SK-N-MC (cell line): ENCODE measurements around the gene GRK6.

Source experiments
- DNase-seq: peaks from one replicate; pipeline ENCODE4 v3.0.0-alpha.2; 2011; ENCODE audit warnings: low read depth, low spot score
- H3K27ac ChIP-seq: fragments of 200-600 bp; sonication (generic); 2 replicates; pipeline ENCODE4 v1.5.1; 2016; ENCODE audit warnings: mixed run types
- H3K36me3 ChIP-seq: fragments of 200-600 bp; sonication (generic); 2 replicates; pipeline ENCODE4 v1.6.1; 2017; ENCODE audit warnings: antibody characterized with exemption, low read length, mixed read lengths; ENCODE audit not compliant: insufficient read depth
- H3K4me3 ChIP-seq: fragments of 200-600 bp; sonication (generic); 2 replicates; pipeline ENCODE4 v1.5.1; 2016
- H3K9ac ChIP-seq: fragments of 200-600 bp; sonication (generic); 2 replicates; pipeline ENCODE4 v1.8.0; 2017; ENCODE audit warnings: mixed run types, mixed read lengths; ENCODE audit not compliant: insufficient read length
- H3K9me3 ChIP-seq: fragments of 200-600 bp; sonication (generic); 2 replicates; pipeline ENCODE4 v1.6.1; 2017; ENCODE audit warnings: low read depth, mild to moderate bottlenecking, antibody characterized with exemption, low read length, moderate library complexity, mixed read lengths
- EZH2 ChIP-seq: fragments of 200-600 bp; sonication (generic); IDR thresholded peaks from one replicate; pipeline ENCODE4 v1.6.1; 2017; ENCODE audit warnings: antibody characterized with exemption
- FOXP2 ChIP-seq: optimal IDR thresholded peaks from 2 replicates; pipeline ENCODE3; 2011; ENCODE audit warnings: mild to moderate bottlenecking, moderate library complexity; ENCODE audit not compliant: insufficient read depth; ENCODE audit errors: extremely low read length, control extremely low read depth
- POLR2AphosphoS5 ChIP-seq: IDR thresholded peaks from 2 replicates; pipeline ENCODE4 v1.6.1; 2012; ENCODE audit warnings: mild to moderate bottlenecking, low read depth, low read length, borderline replicate concordance

GRK6 gene

GRCh38 chr5:177428574-177429217 is 2.2 kb downstream of the GRK6 start:
- Histone ChIP-seq H3K27ac (no peak overlapping the region), H3K9ac (no peak overlapping the region), H3K9me3 (no peaks in the 10 kb centered on the region), H3K36me3 (peaks cover 1% of the 10 kb centered on the region; the same call in 1 of the 2 replicates), H3K4me3 (no peak overlapping the region)
- TF ChIP-seq POLR2AphosphoS5: no peak
- no peak for TF ChIP-seq EZH2
- no peak for TF ChIP-seq FOXP2
- no peak for DNase-seq

GRCh38 chr5:177429248-177430040 is 3.0 kb downstream of the GRK6 start:
- peaks cover 6% of the 10 kb centered on the region; the same call in 1 of the 2 replicates for H3K36me3 ChIP-seq

GRCh38 chr5:177430140-177430951 is 3.9 kb downstream of the GRK6 start:
- no peak overlapping the region for H3K4me3 ChIP-seq
- H3K9me3 ChIP-seq: no peaks in the 10 kb centered on the region
- H3K27ac ChIP-seq: no peak overlapping the region
- TF ChIP-seq POLR2AphosphoS5: no peak
- TF ChIP-seq FOXP2: no peak
- no peak for TF ChIP-seq EZH2
- H3K36me3 ChIP-seq: peaks cover 6% of the 10 kb centered on the region; the same call in 1 of the 2 replicates
- no peak for DNase-seq
- no peak overlapping the region for H3K9ac ChIP-seq

More at GRCh38 chr5:177429248-177430040, 3.0 kb downstream of the GRK6 start:
- Histone ChIP-seq H3K9ac (no peak overlapping the region), H3K27ac (no peak overlapping the region), H3K9me3 (no peaks in the 10 kb centered on the region), H3K4me3 (no peak overlapping the region)
- TF ChIP-seq POLR2AphosphoS5: no peak
- no peak for TF ChIP-seq FOXP2
- TF ChIP-seq EZH2: no peak
- DNase-seq: no peak

- no peak overlapping the region for H3K9ac ChIP-seq
- no peaks in the 10 kb centered on the region for H3K9me3 ChIP-seq
- H3K27ac ChIP-seq: no peak overlapping the region
- peaks cover 6% of the 10 kb centered on the region; the same call in 1 of the 2 replicates for H3K36me3 ChIP-seq
- TF ChIP-seq POLR2AphosphoS5: no peak
- no peak for TF ChIP-seq FOXP2
- TF ChIP-seq EZH2: no peak
- no peak for DNase-seq
- H3K4me3 ChIP-seq: no peak overlapping the region
Observed at GRCh38 chr5:177430972-177431316, 4.5 kb downstream of the GRK6 start.

- H3K36me3 ChIP-seq: peaks cover 6% of the 10 kb centered on the region; the same call in 1 of the 2 replicates
- H3K27ac ChIP-seq: no peak overlapping the region
- TF ChIP-seq POLR2AphosphoS5: no peak
- no peak for TF ChIP-seq EZH2
- H3K9ac ChIP-seq: no peak overlapping the region
- H3K9me3 ChIP-seq: no peaks in the 10 kb centered on the region
- no peak for DNase-seq
- H3K4me3 ChIP-seq: no peak overlapping the region
Observed at GRCh38 chr5:177431317-177432142, 5.1 kb downstream of the GRK6 start.

GRCh38 chr5:177432143-177432838 is 5.8 kb downstream of the GRK6 start:
- TF ChIP-seq EZH2 (no peak), FOXP2 (no peak), POLR2AphosphoS5 (no peak)
- peaks cover 6% of the 10 kb centered on the region; the same call in 1 of the 2 replicates for H3K36me3 ChIP-seq
- no peaks in the 10 kb centered on the region for H3K9me3 ChIP-seq
- H3K9ac ChIP-seq: no peak overlapping the region
- no peak overlapping the region for H3K4me3 ChIP-seq
- DNase-seq: no peak
- H3K27ac ChIP-seq: no peak overlapping the region

- TF ChIP-seq POLR2AphosphoS5 (no peak), FOXP2 (no peak), EZH2 (no peak)
- DNase-seq: no peak
- H3K36me3 ChIP-seq: peaks cover 6% of the 10 kb centered on the region; the same call in 1 of the 2 replicates
- H3K9me3 ChIP-seq: no peaks in the 10 kb centered on the region
- H3K4me3 ChIP-seq: no peak overlapping the region
- no peak overlapping the region for H3K27ac ChIP-seq
- no peak overlapping the region for H3K9ac ChIP-seq
Observed at GRCh38 chr5:177432839-177433657, 6.6 kb downstream of the GRK6 start.
